Activated CD4-positive, alpha-beta T cell treated with anti-CD3 and anti-CD28 coated beads for 48 hours (primary cell): Measurements from ENCODE around the gene TAS2R38.

Source experiments
- DNase-seq: peaks from one replicate; pipeline ENCODE4 v3.0.0-alpha.2; 2020

TAS2R38 gene

DNA sequence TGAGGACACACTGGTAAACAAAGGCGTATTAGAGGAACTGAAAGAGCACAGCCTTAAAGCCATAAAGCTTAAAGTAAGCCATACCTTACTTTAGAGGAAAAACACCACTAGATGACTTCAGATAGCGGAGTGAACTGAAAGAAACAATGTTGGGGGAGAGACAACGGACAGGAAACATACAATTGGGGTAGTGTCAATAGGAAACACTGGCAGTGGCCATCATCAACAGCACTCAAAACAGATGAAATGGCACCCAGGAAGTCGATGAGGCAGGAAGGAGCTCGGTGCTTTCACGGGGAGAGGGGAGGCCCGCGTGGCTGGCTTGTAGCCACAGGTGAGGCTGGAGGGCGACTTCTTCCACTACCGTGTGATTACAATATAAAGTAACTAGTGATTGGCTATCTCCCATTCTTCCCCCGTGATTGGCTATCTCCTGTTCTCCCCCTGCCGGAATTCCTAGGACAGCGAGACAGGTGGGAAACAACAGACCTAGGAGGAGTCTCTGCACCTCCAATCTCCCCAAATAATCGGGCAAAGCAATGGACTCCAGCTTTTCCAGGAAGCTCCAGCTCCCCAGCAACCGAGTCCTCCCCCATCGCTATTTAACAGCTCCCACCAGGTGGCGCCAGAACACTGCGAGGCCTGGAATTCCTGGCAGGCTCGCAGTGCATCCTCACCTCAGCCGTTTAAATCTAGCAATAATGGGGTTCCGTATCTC lies 2.4 kb upstream of the TAS2R38 start:
- peak; percentile 83 for DNase-seq

DNA sequence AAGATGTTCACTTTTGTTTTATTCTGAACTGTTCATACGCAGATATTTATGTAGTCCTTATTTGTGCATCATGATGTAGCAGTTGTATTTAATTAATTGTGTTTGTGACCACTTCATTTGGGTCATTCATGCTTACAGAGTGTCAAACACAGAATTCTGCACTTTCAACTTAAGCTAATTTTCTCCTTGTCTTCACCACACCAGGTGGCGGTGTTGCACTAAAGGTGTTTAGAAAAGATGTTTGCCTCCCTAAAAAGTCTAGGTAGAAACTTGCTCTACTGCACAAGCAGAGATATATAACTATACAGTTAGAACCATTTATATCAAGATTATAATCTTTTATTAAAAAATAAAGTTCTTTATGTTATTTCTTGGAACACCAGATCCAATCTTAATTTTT lies 1.3 kb upstream of the TAS2R38 start:
- DNase-seq: no peak

DNA sequence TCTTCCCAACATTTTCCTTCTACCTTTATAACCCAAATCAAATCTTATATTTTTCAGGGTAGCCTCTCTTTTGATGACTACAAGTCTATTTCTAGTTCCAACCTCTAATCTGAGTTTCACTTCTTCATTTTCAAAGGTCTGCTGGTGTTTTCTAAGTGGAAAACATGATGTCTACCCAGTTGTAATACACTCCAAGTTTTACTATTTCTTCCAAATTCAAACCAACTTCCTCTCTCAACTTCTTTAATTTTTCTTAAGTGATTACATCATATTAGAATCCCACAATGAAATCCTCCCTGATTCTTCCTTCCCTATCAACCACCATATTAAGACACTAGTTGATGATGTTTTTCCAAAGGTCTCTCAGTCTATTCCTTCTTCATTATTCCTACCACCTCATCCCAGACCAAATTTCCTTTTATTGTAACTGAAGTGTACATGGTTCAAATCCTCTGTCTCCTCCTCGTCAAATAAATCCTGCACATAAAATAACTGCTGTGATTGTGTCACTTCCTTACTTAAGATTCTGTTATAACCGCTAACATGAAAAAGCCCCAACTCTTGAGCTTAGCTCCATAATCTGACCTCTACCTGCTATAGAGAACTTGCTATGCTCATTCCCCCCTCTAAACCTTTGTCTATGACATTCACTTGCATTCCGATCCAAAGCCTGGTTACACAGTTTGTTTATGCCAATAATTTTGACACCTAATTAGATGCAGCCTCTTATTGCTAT lies 12.7 kb downstream of the TAS2R38 start:
- no peak for DNase-seq

GRCh38 chr7:141956084-141956483 lies 17.5 kb downstream of the TAS2R38 start:
- no peak for DNase-seq

DNA sequence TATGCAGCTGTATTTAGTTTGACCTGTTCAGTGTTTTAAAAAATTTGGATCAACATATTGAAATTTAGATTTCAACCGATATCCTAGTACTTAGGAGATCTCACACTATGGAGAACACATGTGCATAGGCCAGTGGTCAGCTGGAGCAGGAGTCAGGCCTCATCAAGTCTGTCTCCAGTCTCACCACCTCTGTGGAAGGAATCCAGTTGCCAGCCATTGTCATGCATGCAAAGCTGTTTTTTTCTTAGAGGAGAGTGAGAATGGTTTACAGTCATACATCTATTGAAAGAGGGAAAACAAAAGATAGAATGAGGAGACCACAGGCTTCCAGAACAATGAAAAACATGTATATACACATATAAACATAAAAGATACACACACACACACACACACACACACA lies 19.2 kb downstream of the TAS2R38 start:
- DNase-seq: no peak

DNA sequence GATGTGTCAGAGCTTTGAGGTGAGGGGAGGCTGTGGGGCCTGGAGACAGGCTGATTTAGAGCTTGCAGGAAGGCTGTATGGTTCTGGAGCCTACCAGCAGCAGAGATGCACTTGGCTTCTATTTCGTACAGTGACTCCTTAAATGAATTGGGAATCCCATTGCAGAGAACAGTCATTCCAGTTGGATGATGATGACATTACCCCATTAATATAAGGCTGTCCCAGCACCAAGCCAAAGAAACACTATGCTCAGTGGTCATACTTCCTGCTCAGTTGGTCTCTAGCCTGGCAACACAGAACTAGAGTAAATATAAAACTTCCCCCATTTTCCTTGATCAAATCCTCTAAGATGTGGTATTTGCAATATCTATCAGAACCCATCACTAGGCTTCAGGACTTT lies 21.1 kb downstream of the TAS2R38 start:
- DNase-seq: no peak

GRCh38 chr7:141950806-141951205 lies 22.8 kb downstream of the TAS2R38 start:
- DNase-seq: no peak

DNA sequence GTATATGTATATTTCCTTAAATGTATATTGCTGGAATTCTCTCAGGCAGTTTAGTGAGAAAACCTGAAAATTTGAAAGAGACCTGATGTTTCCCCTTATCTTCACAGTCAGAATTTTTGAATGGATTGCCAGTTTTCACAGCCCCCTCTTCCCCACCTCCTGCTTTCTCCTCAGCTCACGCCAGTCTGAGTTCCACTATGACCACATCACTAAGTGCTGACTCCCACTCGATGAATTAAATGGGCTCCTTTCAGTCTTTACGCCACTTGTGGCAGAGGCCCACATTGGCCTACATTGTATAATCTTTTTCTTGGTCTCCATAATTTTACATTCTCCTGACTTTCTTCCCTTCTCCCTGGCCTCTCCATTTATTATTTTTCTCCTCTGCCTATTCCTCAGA lies 23.7 kb downstream of the TAS2R38 start:
- no peak for DNase-seq

- DNase-seq: no peak
Measured at GRCh38 chr7:141949451-141949850, 24.1 kb downstream of the TAS2R38 start.

GRCh38 chr7:141949021-141949420 lies 24.6 kb downstream of the TAS2R38 start:
- DNase-seq: no peak

DNA sequence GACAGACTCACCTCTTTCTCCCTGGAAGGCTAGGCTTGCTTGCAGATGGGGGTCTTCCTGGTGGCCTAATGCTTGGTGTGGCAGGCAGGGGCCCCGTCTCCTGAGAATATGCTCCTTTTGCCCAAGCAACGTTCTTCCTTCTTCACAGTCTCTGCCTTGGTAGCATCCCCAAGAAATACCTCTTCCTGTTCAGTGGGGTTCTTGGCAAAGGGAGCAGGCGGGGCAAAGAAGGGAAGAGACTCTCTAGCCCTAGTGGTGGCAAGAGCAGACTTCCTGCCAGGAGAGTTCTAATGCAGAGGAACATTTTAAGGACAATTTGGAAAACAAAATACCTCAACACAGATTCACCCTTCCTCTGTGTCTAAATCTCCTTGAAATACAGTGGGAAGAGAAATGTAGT lies 26.8 kb downstream of the TAS2R38 start, which contains the start of gene CLEC5A:
TSS of gene CLEC5A (minus strand) at position 179 of the 400 bp plus-strand sequence. CDS start 682 bp downstream, outside the sequence.
- no peak for DNase-seq

GRCh38 chr7:141945356-141945755 lies 28.2 kb downstream of the TAS2R38 start:
- DNase-seq: peak; percentile 25

GRCh38 chr7:141944811-141945210 lies 28.8 kb downstream of the TAS2R38 start:
- DNase-seq: no peak

GRCh38 chr7:141943846-141944245 lies 29.7 kb downstream of the TAS2R38 start:
- no peak for DNase-seq

- DNase-seq: no peak
Measured at GRCh38 chr7:141941075-141941474, 32.5 kb downstream of the TAS2R38 start.

DNA sequence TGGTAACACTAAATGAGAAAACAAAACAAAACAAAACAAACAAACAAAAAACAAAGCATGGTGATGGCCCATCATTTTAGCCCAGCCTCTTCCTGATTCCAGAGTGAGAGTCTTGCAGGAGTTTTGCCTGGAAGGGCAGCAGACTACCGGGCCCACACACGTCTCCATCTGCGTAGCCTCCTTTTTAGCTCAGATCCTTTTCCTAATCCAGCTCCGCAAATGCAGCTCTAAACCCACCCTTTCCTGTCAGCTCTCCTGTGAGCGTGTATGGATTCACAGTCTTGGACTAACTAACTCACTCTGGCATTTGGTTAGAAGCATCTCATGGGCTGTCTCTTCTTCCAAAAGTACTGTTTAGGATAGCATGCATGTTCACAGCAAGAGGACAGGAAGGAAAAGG lies 43.4 kb downstream of the TAS2R38 start:
- DNase-seq: no peak

GRCh38 chr7:141928845-141929195 lies 44.8 kb downstream of the TAS2R38 start:
- DNase-seq: no peak

- no peak for DNase-seq
Measured at GRCh38 chr7:141928146-141928844, 45.3 kb downstream of the TAS2R38 start.
